CD4-positive, alpha-beta T cell treated with Interleukin-6 at 100 ng/mL for 8 hours (primary cell): ENCODE measurements around the gene TCF3.
"Not testable (repeated sequence)": the region's sequence is repeated elsewhere in the genome, so short reads cannot be mapped to it uniquely, and the experiment has no call there.

Experiments
- DNase-seq: peaks from one replicate; pipeline ENCODE4 v3.0.0-alpha.2; 2020; ENCODE audit warnings: mixed read lengths, low spot score

Gene TCF3

GRCh38 chr19:1652471-1653299 is at the start of gene TCF3:
Gene TCF3, minus strand, starts transcription at chr19:1652615. Its CDS starts 2,367 bp downstream, at chr19:1650248.
- DNase-seq = peak; percentile 98

GRCh38 chr19:1700733-1701663 is 48.6 kb upstream of the TCF3 start:
- DNase-seq = no peak

GRCh38 chr19:1699998-1700732 is 47.8 kb upstream of the TCF3 start:
- no peak for DNase-seq

GRCh38 chr19:1699386-1699785 is 47.0 kb upstream of the TCF3 start:
- no peak for DNase-seq

- no peak for DNase-seq
These were observed 46.2 kb upstream of the TCF3 start for GRCh38 chr19:1698636-1699035.

GRCh38 chr19:1695481-1695880 is 43.1 kb upstream of the TCF3 start:
- not testable (repeated sequence) for DNase-seq

- DNase-seq = no peak
These were observed 39.3 kb upstream of the TCF3 start for GRCh38 chr19:1691589-1692290.

GRCh38 chr19:1690699-1691307 is 38.4 kb upstream of the TCF3 start:
- peak; percentile 31 for DNase-seq

GRCh38 chr19:1685785-1686184 is 33.4 kb upstream of the TCF3 start:
- not testable (repeated sequence) for DNase-seq

- no peak for DNase-seq
These were observed 32.6 kb upstream of the TCF3 start for GRCh38 chr19:1685046-1685445.

- DNase-seq = no peak
These were observed 32.1 kb upstream of the TCF3 start for GRCh38 chr19:1684573-1684912.

GRCh38 chr19:1683869-1684572 is 31.6 kb upstream of the TCF3 start:
- no peak for DNase-seq

- no peak for DNase-seq
These were observed 28.6 kb upstream of the TCF3 start for GRCh38 chr19:1680976-1681375.

GRCh38 chr19:1678073-1678472 is 25.7 kb upstream of the TCF3 start:
- DNase-seq = no peak

GRCh38 chr19:1676351-1677266 is 24.2 kb upstream of the TCF3 start:
- no peak for DNase-seq

GRCh38 chr19:1675633-1676350 is 23.4 kb upstream of the TCF3 start:
- no peak for DNase-seq

GRCh38 chr19:1674293-1674679 is 21.9 kb upstream of the TCF3 start:
- DNase-seq = no peak

- DNase-seq = no peak
These were observed 21.4 kb upstream of the TCF3 start for GRCh38 chr19:1673645-1674292.
